ENCODE data around the gene CD40LG. TPM values are rescaled to one million over a fixed set of nuclear protein-coding genes. Genes with fewer than 3 reads are reported as not detected.

CD40LG gene
- not detected in 2 replicates for total RNA-seq

DNA sequence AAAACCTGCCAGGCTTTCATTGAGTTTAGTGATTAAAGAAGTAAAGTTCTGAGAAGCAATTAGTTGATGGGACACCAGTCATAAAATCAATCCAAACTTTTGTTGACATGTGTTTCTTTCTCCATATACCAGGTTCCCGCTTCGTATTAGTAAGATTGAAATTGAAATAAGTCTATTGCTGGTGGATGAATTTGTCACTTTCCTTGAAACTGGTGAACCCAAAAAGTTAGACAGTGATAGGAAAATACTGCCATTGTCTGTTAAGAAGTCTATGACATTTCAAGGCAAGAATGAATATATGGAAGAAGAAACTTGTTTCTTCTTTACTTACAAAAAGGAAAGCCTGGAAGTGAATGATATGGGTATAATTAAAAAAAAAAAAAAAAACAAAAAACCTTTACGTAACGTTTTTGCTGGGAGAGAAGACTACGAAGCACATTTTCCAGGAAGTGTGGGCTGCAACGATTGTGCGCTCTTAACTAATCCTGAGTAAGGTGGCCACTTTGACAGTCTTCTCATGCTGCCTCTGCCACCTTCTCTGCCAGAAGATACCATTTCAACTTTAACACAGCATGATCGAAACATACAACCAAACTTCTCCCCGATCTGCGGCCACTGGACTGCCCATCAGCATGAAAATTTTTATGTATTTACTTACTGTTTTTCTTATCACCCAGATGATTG is at the start of gene CD40LG:
TSS of gene CD40LG (plus strand) at position 482 of the 684 bp plus-strand sequence. CDS start at position 573, 91 bp downstream.
- TF ChIP-seq, protein P1, sequence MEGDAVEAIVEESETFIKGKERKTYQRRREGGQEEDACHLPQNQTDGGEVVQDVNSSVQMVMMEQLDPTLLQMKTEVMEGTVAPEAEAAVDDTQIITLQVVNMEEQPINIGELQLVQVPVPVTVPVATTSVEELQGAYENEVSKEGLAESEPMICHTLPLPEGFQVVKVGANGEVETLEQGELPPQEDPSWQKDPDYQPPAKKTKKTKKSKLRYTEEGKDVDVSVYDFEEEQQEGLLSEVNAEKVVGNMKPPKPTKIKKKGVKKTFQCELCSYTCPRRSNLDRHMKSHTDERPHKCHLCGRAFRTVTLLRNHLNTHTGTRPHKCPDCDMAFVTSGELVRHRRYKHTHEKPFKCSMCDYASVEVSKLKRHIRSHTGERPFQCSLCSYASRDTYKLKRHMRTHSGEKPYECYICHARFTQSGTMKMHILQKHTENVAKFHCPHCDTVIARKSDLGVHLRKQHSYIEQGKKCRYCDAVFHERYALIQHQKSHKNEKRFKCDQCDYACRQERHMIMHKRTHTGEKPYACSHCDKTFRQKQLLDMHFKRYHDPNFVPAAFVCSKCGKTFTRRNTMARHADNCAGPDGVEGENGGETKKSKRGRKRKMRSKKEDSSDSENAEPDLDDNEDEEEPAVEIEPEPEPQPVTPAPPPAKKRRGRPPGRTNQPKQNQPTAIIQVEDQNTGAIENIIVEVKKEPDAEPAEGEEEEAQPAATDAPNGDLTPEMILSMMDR (IDR thresholded peaks at IDR 0.05) = no peak
- Mint-ChIP-seq H3K36me3 (ENCODE audit: low read depth) (no peaks in the 10 kb centered on the region), H3K4me1 (no peaks in the 10 kb centered on the region), H3K27me3 (no peaks in the 10 kb centered on the region), H3K27ac (no peak within 1 kb of the TSS), H3K9me3 (no peaks in the 10 kb centered on the region), H3K4me3 (no peak within 1 kb of the TSS)
- no peak for DNase-seq
- ATAC-seq (ENCODE audit: low read depth) = no peak
- ChIA-PET CTCF (interaction anchor here (0.7 kb wide), 1 partner anchor 22 kb away, joined by 3 read pairs; no protein-coding TSS in a partner anchor), POLR2A (no interaction called here)
- intact Hi-C loops (cut with micrococcal nuclease) = no loop called here

DNA sequence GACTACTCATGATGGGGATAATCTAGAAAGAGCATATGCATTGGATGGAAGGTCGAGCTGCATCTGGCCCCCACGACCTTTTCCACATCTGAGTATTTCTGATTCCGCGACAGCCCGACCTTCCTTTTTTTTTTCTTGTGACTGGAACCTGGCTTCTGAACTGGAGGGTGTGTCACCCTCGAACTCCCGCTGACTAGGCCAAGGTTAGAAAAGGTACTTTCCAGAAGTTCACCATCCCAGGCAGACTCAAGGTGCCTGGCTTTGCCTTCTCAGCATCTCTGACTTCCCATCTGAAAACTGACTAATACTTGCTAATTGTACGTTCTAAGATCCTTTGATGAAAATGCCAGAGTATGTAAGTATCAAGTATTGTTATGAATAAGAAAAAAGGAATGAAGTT is 49.3 kb upstream of the CD40LG start:
- ChIA-PET CTCF (no interaction called here), POLR2A (interaction anchor here (0.6 kb wide), 1 partner anchor 280 kb away, joined by 3 read pairs; no protein-coding TSS in a partner anchor)
- no peak for ATAC-seq (ENCODE audit: low read depth)
- Mint-ChIP-seq H3K27me3 (peaks cover 4% of the 10 kb centered on the region), H3K27ac (no peak overlapping the region), H3K4me1 (no peaks in the 10 kb centered on the region), H3K9me3 (no peaks in the 10 kb centered on the region), H3K4me3 (no peak overlapping the region), H3K36me3 (ENCODE audit: low read depth) (no peaks in the 10 kb centered on the region)
- no peak for DNase-seq
- intact Hi-C loops (cut with micrococcal nuclease) = no loop called here
- TF ChIP-seq, protein P1 (IDR thresholded peaks at IDR 0.05) = no peak

DNA sequence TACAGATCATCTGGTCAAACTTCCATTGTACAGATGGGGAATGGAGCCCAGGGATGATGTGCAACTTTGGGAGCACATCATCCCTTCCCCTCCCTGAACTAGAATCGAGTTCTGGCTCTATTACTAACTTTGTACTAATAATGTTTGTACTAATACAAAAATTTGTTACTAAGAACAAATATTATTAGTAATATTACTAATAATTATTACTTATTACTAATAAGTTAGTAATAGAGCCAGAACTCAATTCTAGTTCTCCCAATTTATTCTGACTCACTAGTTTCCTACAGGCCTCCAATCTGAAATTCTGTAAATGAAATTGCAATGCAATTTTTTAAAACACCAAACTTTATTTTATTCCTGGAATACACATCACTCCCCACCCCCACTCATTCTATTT is 47.9 kb upstream of the CD40LG start:
- H3K36me3 Mint-ChIP-seq (ENCODE audit: low read depth) = no peaks in the 10 kb centered on the region
- ATAC-seq (ENCODE audit: low read depth) (no peak), DNase-seq (no peak)
- ChIA-PET POLR2A (no interaction called here), CTCF (no interaction called here)
- intact Hi-C loops (cut with micrococcal nuclease) = no loop called here
- H3K9me3 Mint-ChIP-seq = no peaks in the 10 kb centered on the region
- H3K27ac Mint-ChIP-seq = no peak overlapping the region
- H3K27me3 Mint-ChIP-seq = no peaks in the 10 kb centered on the region
- no peaks in the 10 kb centered on the region for H3K4me1 Mint-ChIP-seq
- no peak overlapping the region for H3K4me3 Mint-ChIP-seq
- TF ChIP-seq, protein P1 (IDR thresholded peaks at IDR 0.05) = no peak

DNA sequence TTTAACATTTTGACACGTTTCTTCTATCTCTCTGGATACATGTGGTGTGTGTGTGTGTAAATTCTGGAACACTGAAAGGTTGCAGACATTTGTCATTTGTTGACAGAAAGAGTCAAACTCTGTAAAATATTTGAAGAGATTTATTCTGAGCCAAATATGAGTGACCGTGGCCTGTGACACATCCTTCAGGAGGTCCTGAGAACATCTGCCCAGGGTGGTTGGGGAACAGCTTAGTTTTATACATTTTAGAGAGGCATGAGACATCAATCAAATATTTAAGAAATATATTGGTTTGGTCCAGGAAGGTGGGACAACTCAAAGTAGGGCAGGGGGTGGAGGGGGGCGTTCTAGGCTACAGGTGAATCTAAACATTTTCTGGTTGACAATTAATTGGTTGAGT is 40.7 kb upstream of the CD40LG start:
- intact Hi-C loops (cut with micrococcal nuclease) = no loop called here
- H3K9me3 Mint-ChIP-seq = no peaks in the 10 kb centered on the region
- H3K36me3 Mint-ChIP-seq (ENCODE audit: low read depth) = no peaks in the 10 kb centered on the region
- DNase-seq (no peak), ATAC-seq (ENCODE audit: low read depth) (no peak)
- POLR2A ChIA-PET = no interaction called here
- H3K4me1 Mint-ChIP-seq = peaks cover 5% of the 10 kb centered on the region
- CTCF ChIA-PET = interaction anchor here (2.5 kb wide), 1 partner anchor 317 kb away, joined by 16 read pairs; no protein-coding TSS in a partner anchor
- TF ChIP-seq, protein P1 (IDR thresholded peaks at IDR 0.05) = no peak
- H3K4me3 Mint-ChIP-seq = no peak overlapping the region
- no peak overlapping the region for H3K27ac Mint-ChIP-seq
- H3K27me3 Mint-ChIP-seq = no peaks in the 10 kb centered on the region

DNA sequence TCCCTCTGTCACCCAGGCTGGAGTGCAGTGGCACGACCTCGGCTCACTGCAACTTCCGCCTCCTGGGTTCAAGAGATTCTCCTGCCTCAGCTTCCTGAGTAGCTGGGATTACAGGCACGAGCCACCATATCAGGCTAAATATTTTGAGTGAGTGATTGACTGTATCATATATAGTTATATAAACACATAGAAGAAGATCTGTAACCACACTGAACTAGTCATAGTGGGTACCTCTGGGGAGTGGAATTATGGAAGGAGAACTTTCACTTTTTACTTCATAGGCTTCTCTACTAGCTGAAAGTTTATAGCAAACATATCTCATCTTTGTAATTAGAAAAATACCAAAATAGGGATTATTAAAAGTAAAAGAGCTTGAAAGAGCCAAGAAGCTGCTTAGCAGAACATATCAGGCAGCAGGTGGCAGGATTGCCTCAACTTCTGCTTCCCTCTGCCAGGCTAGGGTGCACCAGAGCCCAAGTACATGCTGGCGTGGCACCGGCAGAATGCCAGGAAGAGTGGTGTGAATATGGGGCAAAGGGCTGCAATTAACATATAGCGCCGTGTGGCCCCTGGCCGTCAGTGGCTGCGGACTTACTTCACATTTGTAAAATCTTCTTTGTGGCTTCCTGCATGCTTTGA is 39.5 kb upstream of the CD40LG start:
- no peaks in the 10 kb centered on the region for H3K9me3 Mint-ChIP-seq
- ChIA-PET POLR2A (interaction anchor here (1.4 kb wide), 1 partner anchor 86 kb away, joined by 5 read pairs; no protein-coding TSS in a partner anchor), CTCF (interaction anchor here (0.9 to 2.5 kb wide), 10 partner anchors 8 to 580 kb away, joined by 3 to 52 read pairs (median 3); no protein-coding TSS in a partner anchor)
- ATAC-seq (ENCODE audit: low read depth) = peak; percentile 60
- intact Hi-C loops (cut with micrococcal nuclease) = loop anchor here (1.0 kb wide), 4 partner anchors 86 to 444 kb away; no protein-coding TSS in a partner anchor
- no peak overlapping the region for H3K4me3 Mint-ChIP-seq
- H3K36me3 Mint-ChIP-seq (ENCODE audit: low read depth) = no peaks in the 10 kb centered on the region
- peaks cover 5% of the 10 kb centered on the region for H3K4me1 Mint-ChIP-seq
- TF ChIP-seq, protein P1 (IDR thresholded peaks at IDR 0.05) = no peak
- H3K27me3 Mint-ChIP-seq = no peaks in the 10 kb centered on the region
- peak; percentile 16 for DNase-seq
- H3K27ac Mint-ChIP-seq = no peak overlapping the region
